ENCODE measurements around the gene DGKB. TPM values are rescaled to one million over a fixed set of nuclear protein-coding genes. Genes with fewer than 3 reads are reported as not detected.

Gene DGKB
- total RNA-seq, 4 donors from 2014 or later, result 4.4 to 33.1 (median 9.3) TPM

- TF ChIP-seq, protein P1, sequence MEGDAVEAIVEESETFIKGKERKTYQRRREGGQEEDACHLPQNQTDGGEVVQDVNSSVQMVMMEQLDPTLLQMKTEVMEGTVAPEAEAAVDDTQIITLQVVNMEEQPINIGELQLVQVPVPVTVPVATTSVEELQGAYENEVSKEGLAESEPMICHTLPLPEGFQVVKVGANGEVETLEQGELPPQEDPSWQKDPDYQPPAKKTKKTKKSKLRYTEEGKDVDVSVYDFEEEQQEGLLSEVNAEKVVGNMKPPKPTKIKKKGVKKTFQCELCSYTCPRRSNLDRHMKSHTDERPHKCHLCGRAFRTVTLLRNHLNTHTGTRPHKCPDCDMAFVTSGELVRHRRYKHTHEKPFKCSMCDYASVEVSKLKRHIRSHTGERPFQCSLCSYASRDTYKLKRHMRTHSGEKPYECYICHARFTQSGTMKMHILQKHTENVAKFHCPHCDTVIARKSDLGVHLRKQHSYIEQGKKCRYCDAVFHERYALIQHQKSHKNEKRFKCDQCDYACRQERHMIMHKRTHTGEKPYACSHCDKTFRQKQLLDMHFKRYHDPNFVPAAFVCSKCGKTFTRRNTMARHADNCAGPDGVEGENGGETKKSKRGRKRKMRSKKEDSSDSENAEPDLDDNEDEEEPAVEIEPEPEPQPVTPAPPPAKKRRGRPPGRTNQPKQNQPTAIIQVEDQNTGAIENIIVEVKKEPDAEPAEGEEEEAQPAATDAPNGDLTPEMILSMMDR (IDR thresholded peaks at IDR 0.05), result no peak
- no peak for TF ChIP-seq POLR2A (IDR thresholded peaks at IDR 0.05)
- Histone ChIP-seq H3K27ac (no peak overlapping the region), H3K4me1 (no peaks in the 10 kb centered on the region), H3K9me3 (no peaks in the 10 kb centered on the region), H3K27me3 (no peaks in the 10 kb centered on the region), H3K36me3 (no peaks in the 10 kb centered on the region), H3K4me3 (no peak overlapping the region)
- DNase-seq, result no peak
- intact Hi-C loops (cut with DNase I; ENCODE audit: low total_unique reads), result no loop called here
These were observed 806.4 kb downstream of the DGKB start for GRCh38 chr7:14096159-14096558.

GRCh38 chr7:14095233-14095950 is 807.2 kb downstream of the DGKB start:
- intact Hi-C loops (cut with DNase I; ENCODE audit: low total_unique reads), result no loop called here
- H3K27ac ChIP-seq, result no peak overlapping the region
- H3K4me1 ChIP-seq, result no peaks in the 10 kb centered on the region
- H3K4me3 ChIP-seq, result no peak overlapping the region
- no peaks in the 10 kb centered on the region for H3K36me3 ChIP-seq
- TF ChIP-seq, protein P1 (IDR thresholded peaks at IDR 0.05), result no peak
- no peak for TF ChIP-seq POLR2A (IDR thresholded peaks at IDR 0.05)
- no peak for DNase-seq
- H3K9me3 ChIP-seq, result no peaks in the 10 kb centered on the region
- H3K27me3 ChIP-seq, result no peaks in the 10 kb centered on the region
